ENCODE results near the gene ZNF653.

The ZNF653 gene

DNA sequence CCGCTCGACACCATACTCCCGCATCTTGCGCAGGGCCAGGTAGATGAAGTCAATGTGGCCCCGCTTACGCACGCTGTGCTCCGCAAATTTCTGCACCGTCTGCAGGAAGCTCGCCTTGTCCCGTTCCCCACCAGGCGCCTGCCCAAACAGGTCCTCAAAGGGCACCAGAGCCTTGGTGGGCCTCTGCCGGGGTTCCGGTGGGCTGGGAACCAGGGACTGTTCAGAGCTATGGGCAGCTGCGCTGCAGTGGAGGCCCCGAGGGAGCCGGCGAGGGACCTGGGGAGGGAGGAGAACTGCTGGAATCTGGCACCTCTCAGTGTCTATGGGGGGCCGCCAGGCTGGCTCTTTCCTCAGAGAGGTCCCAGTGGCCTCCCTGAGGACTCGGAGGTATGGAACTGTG lies 8.3 kb upstream of the ZNF653 start:
- no peak for DNase-seq

DNA sequence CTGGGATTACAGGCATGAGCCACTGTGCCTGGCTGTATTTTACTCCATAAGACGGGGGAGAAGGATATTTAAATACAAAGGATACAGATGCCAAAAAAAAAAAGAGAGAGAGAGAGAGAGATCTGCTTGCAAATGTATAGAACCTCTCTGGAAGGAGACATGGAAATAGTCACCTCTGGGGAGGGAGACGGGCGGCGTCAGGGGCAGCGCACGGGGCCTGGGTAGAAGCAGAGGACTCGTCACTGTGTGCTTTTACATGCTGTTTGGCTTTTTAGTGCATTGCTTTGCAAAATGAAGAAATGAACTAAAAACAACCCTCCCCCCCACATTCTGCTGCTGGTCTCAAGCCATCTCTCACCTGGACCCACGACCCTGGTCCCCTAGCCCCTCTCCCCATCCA lies 4.8 kb upstream of the ZNF653 start:
- DNase-seq: no peak

DNA sequence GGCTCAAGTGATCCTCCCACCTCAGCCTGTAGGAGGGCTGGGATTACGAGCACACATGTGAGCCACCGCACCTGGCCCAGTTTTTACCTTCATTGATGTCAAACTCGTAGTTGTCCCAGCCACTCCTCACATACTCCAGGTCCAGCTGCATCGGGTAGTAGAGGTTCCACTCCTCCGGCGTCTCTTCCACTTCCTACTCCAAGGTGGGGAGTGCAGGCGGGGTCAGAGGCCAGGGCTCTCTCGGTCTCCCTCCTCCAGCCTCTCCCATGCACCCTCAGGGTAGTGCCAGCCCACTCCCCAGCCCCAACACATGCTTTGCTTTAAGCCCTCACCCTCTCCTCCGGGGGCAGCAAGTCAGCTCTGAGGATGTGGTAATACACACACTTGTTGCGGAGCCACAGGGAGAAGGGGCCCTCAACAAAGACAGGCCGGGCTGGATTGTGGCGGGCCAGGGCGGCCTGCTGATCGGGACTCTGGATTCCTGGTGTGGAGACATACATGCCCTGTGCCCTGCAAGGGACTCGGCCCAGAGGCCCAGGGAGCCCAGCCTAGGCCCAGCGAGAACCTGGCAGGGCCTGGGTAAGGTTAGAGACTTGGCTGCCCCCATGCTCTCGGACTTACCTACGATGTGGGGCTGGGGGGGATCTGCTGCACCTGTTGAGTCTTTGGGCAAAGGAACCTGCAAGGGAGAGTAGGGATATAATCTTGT lies 1.9 kb upstream of the ZNF653 start:
- no peak for DNase-seq

- no peak for DNase-seq
Observed at GRCh38 chr19:11506967-11507366, 1.3 kb upstream of the ZNF653 start.

DNA sequence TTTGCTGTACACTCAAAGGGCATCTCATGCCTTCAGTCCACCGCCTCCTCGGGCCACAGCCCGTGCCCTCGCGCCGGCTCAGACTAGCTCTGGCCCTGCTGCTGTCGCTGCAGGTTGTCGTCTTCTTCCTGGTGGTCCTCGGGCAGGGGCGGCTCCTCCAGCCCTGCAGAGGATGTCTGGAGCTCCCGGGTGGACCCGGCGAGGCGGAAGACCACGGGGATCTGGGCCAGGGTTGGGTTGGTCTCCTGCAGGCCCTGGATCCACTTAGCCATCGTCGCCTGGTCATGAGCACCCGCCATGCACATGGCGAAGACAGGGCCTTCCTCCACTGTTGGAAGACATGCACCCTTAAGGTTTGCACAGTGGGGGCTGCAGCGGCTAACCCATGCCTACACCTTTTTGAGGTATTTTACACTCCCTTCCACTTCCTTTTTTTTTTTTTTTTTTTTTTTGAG lies 489 bp upstream of the ZNF653 start:
- no peak for DNase-seq

DNA sequence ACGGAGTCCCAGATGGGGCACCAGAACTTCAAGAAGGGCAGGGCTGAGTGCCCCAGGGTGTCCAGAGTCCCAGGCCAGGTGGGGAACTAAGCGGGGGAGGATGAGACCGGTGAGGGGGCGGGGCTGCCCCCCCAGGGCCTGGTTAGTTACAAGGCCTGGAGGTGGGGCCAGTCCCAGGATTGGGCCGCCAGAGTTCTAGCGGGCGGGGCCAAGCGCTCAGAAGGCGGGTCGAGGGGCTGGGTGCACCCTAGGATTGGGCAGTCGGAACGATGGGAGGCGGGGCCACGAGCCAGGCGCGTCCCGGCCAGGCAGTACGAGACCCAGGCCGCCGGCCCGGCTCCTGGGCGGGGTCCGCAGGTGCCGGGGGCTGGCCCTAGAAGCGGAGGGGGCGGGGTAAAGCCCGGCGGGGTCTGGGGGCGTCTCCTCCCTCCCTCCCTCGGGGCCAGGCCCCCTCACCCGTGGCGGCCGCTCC lies 571 bp downstream of the ZNF653 start:
- DNase-seq: peak; percentile 93

DNA sequence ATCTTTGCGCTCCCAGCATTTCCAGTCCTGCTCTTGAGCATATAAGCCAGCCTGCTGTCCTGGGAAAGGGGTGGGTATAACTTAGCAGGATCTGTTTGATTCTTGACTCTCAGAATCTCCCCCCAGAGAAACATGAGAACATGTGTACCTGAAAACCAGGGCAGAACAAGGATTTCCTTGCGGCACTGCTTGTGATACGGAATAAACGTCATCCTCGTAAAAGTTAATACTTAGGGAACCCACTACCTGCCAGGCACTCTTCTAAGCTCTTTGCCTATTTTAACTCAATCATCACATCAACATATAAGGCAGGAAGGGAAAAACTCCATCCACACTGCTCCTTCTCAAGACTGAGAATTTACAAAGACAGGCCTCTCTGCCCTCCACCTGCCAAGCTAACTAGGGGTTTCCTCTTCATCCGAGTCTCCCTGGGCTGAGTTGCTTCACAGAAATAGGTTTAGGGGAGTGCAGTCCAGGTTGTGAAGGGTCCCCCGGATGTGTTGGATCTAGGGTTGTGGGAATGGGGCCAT lies 1.1 kb downstream of the ZNF653 start:
- DNase-seq: no peak

DNA sequence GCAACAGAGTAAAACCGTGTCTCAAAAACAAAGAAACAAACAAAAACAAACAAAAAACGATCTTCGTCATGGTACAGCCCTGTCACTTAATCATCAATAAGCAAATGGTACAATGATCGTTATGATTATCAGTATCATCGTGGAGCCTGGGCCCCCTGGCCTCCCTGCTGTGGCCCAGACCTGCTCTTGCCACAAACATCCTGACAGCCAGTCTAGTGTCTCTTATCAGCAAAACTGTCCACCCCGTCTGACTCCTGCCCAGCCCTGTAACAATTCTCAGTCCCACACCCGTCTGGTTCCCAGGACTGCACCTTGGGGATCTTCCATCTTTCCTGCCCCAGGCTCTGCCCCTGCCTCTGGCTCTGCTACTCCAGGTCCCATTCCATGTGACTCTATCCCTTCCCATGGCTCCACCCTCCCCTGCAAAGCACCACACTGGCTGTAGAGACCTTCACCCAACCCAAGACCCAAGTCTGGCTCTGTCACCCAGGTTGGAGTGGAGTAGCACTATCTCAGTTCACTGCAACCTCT lies 5.7 kb downstream of the ZNF653 start:
- DNase-seq: no peak

- DNase-seq: no peak
Observed at GRCh38 chr19:11499220-11499726, 6.4 kb downstream of the ZNF653 start.

DNA sequence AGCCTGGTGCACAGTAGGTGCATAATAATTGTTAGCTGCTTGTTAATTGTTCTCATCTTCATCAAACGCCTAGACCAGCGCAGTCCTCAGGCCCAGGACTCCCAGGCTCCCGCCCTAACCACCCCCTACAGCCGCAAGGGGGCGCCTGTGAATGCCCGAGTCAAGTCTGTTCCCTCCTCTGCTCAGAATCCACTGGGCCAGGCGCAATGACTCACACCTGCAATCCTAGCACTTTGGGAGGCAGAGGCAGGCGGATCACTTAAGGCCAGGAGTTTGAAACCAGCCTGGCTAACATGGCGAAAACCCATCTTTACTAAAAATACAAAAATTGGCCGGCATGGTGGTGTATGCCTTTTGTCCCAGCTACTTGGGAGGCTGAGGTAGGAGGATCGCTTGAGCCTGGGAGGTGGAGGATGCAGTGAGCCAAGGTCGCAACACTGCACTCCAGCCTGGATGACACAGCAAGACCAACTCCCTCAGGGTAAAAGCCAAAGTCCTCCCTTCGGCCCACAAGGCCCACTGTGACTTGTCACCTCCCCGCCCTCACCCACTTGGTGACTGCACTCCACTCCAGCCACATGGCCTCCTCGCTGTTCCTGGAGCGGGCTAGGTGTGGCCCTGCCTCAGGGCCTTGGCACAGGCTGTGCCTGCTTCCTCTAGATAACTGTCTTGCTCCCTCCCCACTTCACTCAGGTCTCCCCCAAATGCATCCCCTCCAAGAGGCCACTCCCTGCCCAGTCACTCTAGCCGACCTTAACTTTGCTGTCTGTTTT lies 9.1 kb downstream of the ZNF653 start:
- DNase-seq: peak; percentile 37

GRCh38 chr19:11495885-11496284 lies 9.8 kb downstream of the ZNF653 start:
- DNase-seq: no peak

DNA sequence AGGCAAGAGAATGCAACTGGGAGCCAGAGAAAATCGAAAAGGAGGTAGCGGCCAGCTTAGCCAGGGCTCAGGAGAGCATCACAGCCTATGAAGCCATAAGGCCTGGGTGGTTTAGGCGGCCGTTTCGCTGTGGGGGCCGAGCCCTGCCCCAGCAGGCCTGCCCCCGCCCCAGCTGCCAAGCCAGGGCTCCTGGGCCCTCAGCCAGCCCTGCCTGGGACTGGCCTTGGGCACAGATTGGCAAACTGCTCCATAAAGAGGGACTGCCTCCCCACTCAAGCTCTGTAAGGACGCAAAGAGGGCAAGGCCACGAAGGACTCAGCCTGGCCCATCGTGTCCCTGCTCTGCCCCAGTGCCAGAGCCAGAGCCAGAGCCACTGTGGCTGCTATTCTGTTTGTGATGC lies 10.2 kb downstream of the ZNF653 start:
- DNase-seq: no peak

DNA sequence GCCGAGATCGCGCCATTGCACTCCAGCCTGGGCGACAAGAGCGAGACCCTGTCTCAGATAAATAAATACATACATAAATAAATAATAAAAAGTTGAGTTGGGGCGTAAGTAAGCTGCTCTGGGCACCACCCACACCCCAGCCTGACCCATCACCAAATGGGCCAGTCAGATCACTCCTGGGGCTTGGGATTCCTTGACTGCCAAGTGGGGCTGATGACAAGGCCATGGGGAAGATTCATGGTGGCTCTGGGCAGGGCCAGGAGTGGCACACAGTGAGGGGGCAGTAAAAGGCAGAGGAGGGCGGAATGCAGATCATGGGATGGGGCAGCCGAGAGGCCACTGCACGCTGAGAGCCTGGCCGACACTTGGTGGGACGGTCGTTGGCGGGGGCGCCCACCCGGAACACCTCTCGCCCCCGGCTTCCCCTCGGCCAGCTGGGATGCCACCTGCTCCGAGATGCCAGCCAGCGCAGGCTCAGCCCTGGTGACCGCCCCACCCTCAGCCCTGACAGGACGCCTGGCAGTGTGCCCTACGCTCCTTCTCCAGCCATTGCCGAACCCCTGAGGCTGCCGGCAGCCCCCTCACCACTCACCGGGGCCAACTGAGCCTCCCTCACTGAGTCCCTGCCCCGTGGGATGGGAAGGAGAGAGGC lies 10.9 kb downstream of the ZNF653 start:
- DNase-seq: no peak

- DNase-seq: no peak
Observed at GRCh38 chr19:11489378-11489777, 16.3 kb downstream of the ZNF653 start.

GRCh38 chr19:11486661-11487503 lies 18.8 kb downstream of the ZNF653 start:
- DNase-seq: no peak

DNA sequence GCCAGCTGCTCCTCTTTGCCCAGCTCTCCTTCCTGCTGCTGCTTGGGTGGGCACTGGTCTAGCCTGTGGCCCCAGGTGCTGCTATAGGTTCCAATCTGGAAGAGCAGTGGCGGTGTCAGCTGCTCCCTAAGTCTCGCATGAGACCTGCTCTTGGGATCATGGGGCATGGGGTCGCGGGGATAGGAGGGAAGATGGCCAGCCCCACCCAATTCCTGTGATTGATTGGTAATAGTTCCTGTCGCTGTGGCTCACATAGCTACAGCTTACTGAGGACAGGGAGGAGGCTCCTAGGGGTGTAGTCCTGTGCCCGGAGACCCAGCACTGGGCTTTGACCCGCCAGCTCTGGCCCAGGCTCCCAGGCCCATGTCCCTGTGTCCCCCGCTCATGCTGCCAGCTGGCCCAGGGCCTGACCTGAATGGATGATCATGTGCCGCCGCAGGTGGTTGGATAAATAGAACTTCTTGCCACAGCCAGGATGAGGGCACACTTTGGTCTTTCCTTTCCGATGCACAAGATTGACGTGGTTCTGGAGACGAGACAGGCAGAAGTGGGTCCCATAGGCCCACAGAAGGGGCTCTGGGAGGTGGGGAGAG lies 20.3 kb downstream of the ZNF653 start:
- no peak for DNase-seq

DNA sequence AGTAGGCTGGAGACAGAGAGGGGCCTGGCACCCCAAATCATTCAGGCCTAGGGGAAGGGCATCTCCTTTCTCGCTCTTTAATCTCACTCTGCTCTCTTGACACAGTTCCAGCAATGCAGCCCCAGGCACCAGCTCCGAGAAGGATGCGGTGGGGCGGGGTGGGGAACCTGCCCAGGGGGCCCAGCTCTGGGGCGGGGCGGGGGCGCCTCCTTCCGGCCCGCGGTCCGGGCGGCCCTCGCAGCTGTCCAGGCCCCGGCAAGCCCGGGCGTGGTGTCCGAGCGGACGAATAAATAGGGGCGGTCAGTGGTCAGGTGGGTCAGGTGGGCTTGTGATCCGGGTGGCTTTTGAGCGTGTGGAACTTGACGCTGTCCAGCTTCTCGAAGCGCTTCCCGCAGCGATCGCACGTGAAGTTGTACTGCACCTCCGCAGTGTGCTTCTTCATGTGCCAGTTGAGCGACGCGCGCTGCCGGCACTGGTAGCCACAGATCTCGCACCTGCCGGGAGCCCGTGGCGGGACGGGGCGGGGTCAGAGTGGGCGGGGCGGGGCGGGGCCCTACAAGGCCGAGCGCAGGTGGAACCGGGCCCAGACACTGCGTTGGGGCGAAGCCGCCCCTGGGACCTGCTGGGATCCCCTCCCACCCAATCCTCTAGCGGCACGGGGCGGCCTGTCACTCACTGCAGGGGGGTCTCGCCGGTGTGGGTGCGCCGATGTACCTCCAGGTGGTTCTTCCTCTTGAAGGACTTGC lies 22.1 kb downstream of the ZNF653 start:
- DNase-seq: no peak

DNA sequence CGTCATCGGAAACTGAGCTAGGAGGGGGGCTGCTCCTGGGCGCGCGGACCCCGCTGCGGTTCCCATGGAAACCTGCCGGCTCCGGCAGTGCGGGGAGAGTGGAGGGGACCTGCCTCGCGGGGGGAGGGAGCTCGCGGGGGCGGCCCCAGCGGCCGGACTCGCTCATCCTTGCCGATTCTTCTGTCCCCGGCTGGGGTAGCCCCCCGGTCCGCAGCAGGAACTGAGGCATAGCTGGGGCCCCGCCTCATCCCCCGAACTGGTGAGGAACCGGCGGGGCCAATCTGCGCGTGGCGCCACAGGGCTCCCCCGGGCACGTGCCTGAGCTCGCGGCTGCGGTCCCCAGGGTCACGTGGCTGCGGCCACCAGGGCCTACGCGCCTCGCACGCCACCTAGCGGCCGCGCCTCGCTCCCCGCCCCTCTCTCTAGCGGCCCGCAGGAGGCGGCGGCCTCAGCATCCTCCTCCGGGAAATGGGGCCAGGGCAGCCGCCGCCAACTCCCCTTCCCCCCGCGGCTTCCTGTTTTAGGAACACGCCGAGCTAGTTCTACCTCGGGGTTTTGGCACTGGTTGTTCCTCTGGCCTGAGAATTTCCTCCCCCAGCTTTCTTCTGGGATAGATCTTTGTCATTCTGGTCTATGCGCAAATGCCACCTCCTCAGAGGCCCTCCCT lies 23.1 kb downstream of the ZNF653 start:
- DNase-seq: peak; percentile 87

DNA sequence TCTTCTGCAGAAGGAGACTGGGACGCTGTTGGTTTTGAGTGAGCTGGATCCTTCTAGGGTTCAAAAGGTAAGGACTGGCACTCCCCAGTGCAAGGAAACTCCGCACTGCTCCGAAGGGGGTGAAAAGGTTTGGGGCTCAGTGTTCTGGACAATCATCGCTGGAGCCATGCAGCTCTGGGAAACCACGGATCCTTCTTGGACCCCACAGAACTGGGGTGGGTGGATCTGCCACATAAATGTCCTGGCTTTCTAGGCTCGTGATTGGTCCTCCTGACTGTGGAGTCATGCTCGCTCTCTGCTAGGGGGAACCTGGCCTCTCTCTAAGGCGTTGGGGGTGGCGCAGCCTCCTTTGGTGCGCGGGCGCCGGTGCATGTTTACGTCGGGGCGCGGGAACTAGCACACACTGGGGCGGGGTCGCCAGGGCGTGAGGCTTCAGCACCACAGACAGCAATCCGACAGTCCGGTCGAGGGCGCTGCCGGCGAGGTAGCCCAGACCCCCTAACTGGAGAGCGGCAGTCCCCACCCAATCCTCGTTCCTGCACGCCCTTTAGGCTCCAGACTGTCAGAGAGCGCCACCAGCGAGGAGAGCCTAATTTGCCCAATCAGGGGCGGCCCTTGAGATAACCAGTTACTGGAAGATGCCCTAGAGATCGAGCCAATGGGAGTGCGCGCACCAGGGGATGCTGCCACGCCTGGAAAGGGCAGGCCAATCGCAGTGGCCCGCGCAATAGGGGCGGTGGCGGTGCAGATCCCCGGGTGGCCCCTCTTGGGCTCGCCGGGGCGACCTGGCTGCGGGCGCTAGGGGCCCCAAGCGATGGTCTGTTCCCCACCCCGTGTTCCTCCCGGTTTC lies 23.9 kb downstream of the ZNF653 start:
- DNase-seq: peak; percentile 97

All from NCI-H1436 (cell line).